GM18526 (cell line): ENCODE measurements around the gene PACSIN3.

Experiments
- POLR2A ChIP-seq: IDR thresholded peaks from 3 replicates; pipeline ENCODE4 v1.6.1; 2011; ENCODE audit not compliant: insufficient read length; ENCODE audit errors: extremely low read depth

PACSIN3 gene

DNA sequence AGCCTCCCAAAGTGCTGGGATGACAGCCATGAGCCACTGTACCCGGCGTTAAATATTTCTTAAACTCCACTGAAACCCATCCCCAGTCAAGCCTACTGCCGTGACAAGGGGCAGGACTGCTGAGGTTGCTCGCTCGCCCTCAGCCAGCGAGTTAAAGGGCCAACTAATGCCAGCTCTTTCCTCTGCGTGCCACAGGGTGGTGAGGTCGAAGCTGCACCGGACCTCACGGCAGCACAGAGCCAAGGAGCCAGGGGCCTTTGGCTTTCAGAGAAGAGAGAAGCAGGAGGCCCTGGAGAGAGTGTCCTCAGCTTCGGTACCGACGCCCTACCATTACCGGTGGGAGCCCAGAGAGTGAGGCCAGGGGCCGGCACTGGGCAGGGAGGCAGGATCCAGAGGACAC lies 22.3 kb downstream of the PACSIN3 start:
- TF ChIP-seq POLR2A: no peak

DNA sequence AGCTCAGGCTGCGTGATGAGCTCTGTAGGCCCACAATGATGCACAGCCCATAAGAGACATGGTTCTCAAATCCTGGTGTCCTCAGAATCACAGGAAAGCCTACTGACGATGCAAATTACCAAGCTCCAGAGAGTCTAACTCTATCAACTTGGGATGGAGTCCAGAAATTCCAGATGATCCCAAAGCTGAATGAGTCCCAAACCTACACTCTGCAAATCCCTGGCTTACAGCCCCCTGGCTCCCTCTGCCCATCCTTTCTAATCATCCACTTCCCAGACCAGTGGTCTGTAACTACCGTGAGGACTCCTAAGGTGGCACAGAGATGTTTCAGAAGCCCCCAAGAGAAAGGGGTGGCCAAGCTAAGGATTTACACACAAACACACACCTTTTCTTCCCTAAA lies 23.0 kb downstream of the PACSIN3 start:
- TF ChIP-seq POLR2A: no peak

DNA sequence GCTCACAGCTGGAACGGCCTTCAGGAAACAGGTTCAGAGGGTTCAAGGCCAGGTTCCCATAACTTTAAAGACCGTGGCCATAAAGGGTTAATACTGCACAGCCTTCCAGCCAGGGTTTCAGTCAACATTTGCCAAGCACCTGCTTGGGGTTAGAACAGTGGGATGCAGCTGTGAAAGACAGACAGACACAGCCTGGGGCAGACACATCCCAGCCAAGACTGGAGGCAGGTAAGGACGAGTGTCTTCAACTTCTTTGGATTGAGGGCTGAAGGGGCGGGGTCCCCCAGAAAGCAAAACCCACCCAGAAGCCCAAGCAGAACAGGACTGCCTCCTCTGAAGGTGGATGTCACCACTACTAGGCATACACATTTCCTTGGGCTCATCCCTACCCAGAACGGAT lies 23.8 kb downstream of the PACSIN3 start:
- TF ChIP-seq POLR2A: no peak

DNA sequence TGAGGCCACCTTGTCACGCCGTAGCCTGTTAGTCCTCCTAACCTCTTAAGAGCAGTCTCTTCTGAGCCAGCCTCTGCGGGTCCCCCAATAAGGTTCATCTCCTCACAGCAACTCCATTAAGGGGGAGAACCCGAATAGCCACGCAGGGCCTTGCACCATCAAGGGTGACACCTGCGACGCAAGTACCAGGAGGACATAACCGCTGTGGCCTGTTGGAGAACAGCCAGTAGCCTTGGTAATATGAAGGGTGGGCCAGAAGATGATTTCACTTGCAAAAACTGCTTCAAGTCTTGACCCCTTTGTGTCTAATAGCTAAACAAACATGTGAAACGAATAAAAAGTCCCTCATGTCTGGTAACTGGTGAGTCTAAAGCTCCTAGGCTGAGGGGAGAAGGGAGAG lies 24.3 kb downstream of the PACSIN3 start:
- no peak for TF ChIP-seq POLR2A

DNA sequence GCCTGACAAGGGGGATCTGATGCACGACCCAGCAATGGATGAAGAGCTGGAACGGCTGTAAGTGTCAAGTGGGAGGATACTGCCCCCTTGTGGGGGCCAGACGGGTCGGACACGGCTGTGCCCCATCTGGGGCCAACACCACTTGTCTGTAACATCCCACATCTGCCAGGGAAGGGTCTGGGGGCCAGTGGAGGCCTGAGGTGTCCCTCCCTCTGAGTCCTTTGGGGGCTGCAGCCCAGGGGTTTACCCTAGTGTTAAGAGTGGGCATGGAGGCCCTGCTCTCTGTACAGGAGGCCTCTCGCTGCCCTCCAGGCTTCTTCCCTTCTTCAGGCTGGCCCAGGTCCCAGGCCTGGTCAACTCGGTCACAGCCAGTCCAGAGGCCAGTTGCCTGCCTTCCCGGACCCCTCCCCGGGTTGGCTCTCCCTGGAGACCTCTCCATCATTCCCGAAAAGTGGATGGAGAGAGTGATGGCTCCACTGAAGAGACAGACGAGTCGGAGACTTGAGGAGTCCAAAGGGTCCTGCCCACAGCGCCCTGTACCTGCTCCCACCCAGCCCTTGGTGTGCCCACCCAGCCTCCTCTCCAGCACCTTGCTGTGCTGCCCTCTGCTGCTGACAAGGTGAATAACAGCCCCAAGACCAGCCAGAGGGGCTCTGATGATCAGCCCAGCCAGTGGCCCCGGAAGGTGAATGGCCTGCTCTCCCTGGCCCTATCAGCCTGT lies 24.9 kb downstream of the PACSIN3 start:
- TF ChIP-seq POLR2A: no peak

DNA sequence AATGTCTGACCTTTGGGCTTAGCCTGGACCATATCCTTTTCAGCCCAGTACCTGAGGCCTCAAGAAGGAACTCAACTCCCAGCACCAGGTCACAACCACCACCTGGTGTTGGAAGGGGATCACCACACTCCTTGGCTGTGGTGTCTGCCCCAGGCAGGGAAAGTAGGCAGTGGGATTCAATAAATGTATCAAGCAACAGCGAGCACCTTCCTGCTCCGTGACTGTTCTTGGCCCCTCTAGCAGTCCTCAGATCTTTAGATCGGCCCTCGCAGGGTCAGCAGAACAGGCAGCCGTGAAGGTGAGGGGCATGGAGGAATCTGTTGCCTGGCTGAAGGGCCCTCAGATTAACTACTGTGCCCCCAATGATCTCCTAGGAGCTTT lies 25.5 kb downstream of the PACSIN3 start:
- no peak for TF ChIP-seq POLR2A

DNA sequence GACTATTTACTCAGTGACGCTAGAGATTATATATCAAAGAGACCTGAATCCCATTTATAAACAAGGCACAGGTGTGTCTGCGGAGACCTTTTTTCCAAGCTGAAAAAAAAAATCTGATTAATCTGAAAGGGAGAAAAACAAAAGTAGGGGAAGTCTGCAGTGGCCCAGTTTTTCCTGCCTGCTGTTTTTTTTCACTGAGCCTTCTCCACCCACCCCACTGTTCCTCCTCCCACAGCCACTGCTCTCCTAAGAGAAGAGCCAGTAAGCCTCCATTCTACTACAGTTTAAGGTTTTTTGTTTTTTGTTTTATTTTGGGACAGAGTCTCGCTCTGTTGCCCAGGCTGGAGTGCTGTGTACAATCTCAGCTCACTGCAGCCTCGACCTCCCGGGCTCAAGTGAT lies 28.0 kb downstream of the PACSIN3 start:
- TF ChIP-seq POLR2A: no peak

DNA sequence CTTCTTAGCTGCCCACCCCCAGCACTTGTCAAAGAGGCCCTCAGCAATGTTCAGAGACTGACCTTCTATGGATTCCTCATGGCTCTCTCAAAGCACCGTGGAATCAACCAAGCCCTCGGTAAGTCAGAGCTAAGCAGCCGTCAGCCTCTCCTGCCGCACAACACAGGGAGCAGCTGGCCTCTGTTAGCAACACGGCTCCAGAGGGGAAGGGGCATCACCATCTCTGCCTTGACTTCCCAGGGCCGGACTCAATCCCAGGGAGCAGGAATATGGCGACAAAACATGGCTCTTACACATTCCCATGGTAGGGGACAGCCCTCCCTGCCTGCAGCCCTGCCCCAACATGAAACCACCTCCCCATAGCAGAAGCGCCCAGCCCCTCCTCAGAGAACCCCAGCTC lies 28.4 kb downstream of the PACSIN3 start:
- TF ChIP-seq POLR2A: no peak

DNA sequence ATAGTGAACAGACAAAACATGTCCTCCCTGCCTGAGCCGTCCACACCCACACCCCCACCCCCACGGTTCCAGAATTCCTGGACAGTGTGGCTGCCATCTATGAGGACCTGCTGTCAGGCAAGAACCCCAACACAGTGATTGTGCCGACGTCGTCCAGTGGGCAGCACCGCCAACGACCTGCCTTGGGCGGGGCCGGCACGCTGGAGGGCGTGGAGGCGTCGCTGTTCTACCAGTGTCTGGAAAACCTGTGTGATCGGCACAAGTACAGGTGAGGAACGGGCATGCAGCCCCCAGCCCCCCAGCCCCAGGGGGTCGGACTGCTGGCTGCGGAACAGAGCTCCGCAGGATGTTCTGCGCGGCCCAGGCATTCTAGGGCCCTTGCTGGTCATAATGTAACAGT lies 29.3 kb downstream of the PACSIN3 start:
- no peak for TF ChIP-seq POLR2A

DNA sequence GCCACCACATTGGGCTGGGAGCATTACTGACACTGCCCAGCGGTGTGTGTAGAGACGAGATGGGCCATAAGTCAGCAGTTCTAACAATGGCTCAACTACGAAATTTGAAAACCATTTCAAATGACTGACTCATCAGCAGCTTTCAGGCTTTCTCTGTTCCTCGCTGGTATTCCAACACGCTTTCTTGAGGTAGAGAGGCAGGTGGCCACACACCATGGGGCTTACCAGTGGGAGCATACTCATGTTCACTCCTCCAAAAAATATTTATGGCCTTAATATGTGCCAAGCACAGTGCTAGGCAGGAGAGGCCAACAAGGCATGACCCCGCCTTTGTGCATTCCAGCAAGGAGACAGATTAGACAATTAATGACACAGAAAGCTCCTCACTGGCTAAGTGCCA lies 29.9 kb downstream of the PACSIN3 start:
- TF ChIP-seq POLR2A: no peak

DNA sequence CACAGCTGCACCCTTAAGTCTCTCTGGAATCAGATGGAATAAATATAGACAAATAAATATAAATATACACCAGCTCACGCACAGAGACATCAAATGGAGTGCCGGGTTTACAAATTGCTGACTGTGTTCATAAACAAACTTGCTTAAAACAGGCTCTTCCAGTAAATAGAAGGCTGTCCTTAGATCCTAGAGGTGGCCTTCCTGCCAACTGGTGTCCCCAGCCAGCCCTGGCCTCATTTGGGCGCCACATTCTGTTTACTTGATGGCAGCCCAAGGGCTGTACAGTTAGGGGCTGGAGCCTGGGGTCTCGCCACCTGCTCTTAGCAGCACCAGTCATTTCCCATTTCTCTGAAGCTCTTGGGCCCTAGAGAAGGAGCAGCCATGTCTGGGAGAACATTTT lies 30.4 kb downstream of the PACSIN3 start:
- TF ChIP-seq POLR2A: no peak

DNA sequence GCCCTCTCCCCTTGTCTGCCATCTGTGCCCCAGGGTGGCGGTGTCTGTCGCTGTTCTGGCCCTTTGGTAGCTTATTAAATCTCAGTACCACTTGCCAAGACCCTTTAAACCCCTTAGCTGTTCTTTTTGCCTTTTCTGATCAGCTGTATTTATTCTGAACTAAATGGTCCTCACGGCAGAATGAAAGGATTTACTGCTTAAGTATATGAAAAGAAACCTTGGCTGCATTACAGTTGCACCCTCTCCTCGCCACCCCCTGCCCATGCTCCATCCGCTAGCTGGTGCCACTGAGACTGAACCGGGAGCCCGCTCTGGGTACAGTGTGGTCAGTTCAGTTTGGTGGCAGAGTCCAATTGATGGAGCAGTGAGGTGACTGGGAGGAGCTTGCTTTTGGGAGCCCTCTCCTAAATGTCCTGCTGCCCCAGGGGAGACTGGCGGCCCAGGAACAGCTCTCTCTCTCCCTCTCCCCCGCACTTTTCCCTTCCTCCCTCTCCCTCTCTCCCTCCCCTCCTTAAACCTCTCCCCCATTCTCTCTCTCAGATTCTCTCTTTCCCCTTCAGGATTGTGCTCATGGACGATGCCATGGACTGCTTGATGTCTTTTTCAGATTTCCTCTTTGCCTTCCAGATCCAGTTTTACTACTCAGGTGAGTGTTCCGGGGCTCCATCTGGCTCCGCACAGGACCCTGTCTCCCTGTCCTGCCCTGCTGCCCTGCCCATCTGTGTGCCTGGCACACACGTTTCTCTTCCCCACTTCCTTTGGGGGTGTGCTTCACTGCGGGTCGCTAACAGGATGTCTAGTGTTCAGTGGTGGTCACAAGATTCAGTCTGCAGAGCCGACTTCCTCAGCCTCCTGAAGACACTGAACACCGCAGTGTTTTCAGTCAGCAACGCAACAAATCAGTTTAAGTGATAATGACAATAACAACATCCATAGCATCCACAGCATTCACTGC lies 31.3 kb downstream of the PACSIN3 start:
- no peak for TF ChIP-seq POLR2A

DNA sequence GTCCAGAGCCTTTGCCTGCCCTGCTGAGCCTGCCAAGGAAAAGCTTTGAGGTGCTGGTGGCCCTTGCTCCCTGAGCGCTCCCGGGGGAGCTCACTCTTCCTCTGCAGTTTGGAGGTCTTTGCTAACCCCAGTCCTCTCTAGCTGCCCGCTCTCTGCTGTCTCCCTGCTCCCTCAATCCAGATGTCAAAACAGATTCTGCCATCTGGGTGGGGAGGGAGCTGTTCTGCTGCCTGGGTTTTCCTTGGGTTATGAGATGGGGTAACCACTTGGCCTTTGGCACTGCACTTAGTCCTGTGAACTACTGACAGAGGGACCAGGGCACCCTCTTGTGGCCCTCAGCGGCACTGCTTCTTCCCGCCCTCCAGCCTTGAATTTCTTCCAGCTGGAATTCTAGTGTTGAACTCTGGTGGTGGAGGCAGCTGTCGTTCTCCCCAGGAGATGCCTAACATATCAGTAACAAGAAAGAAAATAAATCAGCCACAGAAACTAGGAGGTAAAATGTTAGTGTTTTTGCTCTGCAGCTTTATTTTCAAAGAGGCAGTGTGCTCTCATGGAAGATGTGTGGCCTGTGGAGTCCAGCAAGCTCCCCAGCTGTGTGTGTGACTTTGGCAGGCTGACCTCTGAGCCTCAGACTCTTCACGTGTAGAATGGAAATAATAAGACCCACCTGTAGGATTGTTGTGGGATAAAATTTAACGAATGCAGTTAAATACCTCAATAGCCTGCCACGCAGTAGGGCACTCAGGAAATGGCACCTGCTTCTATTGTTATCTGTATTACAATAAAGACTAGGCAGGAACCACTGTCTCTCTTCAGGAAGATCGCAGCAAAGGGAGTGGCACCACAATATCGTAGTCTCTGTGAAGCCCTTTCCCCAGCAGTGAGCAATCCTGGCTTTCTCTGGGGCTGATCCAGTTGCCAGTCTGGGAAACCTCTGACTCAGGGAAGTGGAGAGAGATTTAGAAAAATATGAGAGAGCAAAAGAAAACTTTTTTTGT lies 33.0 kb downstream of the PACSIN3 start:
- no peak for TF ChIP-seq POLR2A

DNA sequence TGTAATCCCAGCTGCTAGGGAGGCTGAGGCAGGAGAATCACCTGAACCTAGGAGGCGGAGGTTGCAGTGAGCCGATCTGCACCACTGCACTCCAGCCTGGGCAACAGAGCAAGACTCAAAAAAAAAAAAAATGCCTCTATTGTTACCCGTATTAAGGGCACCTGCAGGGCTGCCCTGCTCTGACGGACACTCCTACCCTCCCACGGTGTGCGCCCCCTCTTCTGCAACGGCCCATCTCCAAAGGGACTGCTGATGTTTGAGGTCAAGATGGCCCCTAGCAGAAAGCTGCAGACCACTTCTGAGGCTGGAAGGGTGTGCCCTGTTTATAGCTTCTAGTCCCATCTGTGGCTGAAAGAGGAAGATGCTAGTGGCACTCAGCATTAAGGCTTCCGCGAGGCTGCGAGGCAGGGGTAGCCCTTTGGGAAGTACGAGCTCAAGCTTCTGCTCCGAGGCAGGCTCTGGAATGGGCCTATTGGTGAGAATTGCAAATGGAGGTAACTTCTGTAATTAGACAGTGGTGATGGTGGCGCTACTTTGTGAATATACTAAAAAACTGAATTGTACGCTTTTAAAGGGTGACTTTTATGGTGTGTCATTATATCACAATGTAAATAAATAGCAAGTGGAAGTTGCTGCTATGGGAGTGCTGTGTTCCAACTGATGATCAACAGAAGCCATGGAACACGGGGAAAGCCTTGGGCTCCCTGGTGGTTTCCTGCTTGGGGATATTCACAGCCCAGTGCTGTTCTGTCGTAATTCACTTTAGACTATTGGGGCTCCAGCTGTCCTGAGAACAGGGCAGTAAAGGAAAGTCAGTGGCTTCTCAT lies 33.9 kb downstream of the PACSIN3 start:
- TF ChIP-seq POLR2A: no peak
